Endothelial cell (in vitro differentiated cells): ENCODE results near the gene SIMC1. TPM values are rescaled to one million over a fixed set of nuclear protein-coding genes. Genes with fewer than 3 reads are reported as not detected.
"Not testable (repeated sequence)": the region's sequence is repeated elsewhere in the genome, so short reads cannot be mapped to it uniquely, and the experiment has no call there.

Experiments used
- DNase-seq: peaks from one replicate; pipeline ENCODE4 v3.0.0; 2021; ENCODE audit warnings: low spot score
- H3K27ac Mint-ChIP-seq: one replicate; pipeline ENCODE4 v1.8.0; 2021; ENCODE audit warnings: mixed read lengths, inconsistent platforms; ENCODE audit not compliant: unreplicated experiment
- H3K27me3 Mint-ChIP-seq: one replicate; pipeline ENCODE4 v1.8.0; 2021; ENCODE audit warnings: mild to moderate bottlenecking, moderate library complexity, mixed read lengths, inconsistent platforms; ENCODE audit not compliant: unreplicated experiment
- H3K36me3 Mint-ChIP-seq: one replicate; pipeline ENCODE4 v1.8.0; 2021; ENCODE audit warnings: mild to moderate bottlenecking, low read depth, mixed read lengths, inconsistent platforms; ENCODE audit not compliant: unreplicated experiment
- H3K4me1 Mint-ChIP-seq: one replicate; pipeline ENCODE4 v1.8.0; 2021; ENCODE audit warnings: mild to moderate bottlenecking, mixed read lengths, inconsistent platforms; ENCODE audit not compliant: unreplicated experiment
- H3K4me3 Mint-ChIP-seq: one replicate; pipeline ENCODE4 v1.8.0; 2021; ENCODE audit warnings: mild to moderate bottlenecking, mixed read lengths, inconsistent platforms; ENCODE audit not compliant: unreplicated experiment
- H3K9me3 Mint-ChIP-seq: one replicate; pipeline ENCODE4 v1.8.0; 2021; ENCODE audit warnings: mixed read lengths, inconsistent platforms; ENCODE audit not compliant: unreplicated experiment
- total RNA-seq: library from RNA; stranded (reverse); fragmentation: NEBNext Ultra II Directional; extraction: Animal tissue kit (Norgen Biotek cat#: 25700); gene quantifications from one replicate; pipeline ENCODE4 v1.2.1, GENCODE V29; 2021; ENCODE audit not compliant: unreplicated experiment
- TF ChIP-seq, protein P1 (sequence below): fragments of 200-600 bp; sonication (generic); IDR thresholded peaks from one replicate; pipeline ENCODE4 v1.5.0; 2021; ENCODE audit warnings: antibody characterized with exemption; ENCODE audit not compliant: unreplicated experiment

SIMC1 gene
- total RNA-seq, 1 donor from 2014 or later, result 17.5 TPM

DNA sequence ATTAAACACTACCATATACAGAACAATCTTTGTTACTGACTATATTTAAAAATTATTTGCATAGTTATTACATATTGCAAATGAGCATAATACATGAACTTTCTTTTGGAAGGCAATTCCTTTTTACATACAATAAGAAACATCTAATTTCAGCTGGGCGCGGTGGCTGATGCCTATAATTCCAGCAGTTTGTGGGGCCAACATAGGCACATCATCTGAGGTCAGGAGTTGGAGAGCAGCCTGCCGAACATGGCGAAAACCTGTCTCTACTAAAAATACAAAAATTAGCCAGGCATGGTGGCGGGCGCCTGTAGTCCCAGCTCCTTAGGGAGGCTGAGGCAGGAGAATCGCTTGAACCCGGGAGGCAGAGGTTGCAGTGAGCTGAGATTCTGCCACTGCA, 36.4 kb upstream of the SIMC1 start:
- Mint-ChIP-seq H3K4me1 (peaks cover 7% of the 10 kb centered on the region), H3K4me3 (no peak overlapping the region), H3K27me3 (peaks cover 2% of the 10 kb centered on the region), H3K9me3 (no peaks in the 10 kb centered on the region), H3K27ac (no peak overlapping the region), H3K36me3 (no peaks in the 10 kb centered on the region)
- no peak for DNase-seq
- TF ChIP-seq, protein P1, sequence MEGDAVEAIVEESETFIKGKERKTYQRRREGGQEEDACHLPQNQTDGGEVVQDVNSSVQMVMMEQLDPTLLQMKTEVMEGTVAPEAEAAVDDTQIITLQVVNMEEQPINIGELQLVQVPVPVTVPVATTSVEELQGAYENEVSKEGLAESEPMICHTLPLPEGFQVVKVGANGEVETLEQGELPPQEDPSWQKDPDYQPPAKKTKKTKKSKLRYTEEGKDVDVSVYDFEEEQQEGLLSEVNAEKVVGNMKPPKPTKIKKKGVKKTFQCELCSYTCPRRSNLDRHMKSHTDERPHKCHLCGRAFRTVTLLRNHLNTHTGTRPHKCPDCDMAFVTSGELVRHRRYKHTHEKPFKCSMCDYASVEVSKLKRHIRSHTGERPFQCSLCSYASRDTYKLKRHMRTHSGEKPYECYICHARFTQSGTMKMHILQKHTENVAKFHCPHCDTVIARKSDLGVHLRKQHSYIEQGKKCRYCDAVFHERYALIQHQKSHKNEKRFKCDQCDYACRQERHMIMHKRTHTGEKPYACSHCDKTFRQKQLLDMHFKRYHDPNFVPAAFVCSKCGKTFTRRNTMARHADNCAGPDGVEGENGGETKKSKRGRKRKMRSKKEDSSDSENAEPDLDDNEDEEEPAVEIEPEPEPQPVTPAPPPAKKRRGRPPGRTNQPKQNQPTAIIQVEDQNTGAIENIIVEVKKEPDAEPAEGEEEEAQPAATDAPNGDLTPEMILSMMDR, result no peak

DNA sequence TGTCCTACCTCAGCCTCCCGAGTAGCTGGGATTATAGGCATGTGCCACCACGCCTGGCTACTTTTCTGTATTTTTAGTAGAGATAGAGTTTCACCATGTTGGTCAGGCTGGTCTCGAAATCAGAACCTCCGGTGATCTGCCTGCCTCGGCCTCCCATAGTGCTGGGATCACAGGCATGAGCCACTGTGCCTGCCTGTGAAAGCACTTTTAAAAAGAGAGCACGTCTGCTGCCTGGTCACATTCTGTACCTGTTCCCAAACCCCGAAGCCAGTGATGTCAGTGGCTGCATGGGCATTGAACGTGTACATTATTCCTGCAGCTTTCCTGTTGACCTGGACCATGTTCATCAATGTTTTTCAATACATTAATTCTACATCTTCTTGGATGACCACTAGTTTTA, 35.1 kb upstream of the SIMC1 start:
- TF ChIP-seq, protein P1, result no peak
- no peaks in the 10 kb centered on the region for H3K9me3 Mint-ChIP-seq
- no peak overlapping the region for H3K4me3 Mint-ChIP-seq
- no peak overlapping the region for H3K27ac Mint-ChIP-seq
- no peak for DNase-seq
- peaks cover 2% of the 10 kb centered on the region for H3K27me3 Mint-ChIP-seq
- no peaks in the 10 kb centered on the region for H3K4me1 Mint-ChIP-seq
- H3K36me3 Mint-ChIP-seq, result no peaks in the 10 kb centered on the region

DNA sequence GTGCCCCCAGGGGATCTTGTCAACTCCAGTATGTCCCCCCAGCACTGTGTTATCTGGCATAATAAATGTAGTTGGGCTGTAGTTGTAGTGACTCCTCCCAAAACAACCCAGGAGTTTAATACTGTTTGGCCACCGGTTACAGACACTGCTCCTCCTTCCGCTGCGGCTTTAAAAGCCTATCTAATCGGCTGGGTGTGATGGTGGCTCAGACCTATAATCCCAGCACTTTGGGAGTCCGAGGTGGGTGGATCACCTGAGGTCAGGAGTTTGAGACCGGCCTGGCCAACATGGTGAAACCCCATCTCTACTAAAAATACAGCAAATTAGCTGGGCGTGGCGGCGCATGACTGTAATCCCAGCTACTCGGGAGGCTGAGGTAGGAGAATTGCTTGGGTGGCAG, 34.7 kb upstream of the SIMC1 start:
- not testable (repeated sequence) for H3K4me3 Mint-ChIP-seq, H3K27me3 Mint-ChIP-seq, H3K9me3 Mint-ChIP-seq, H3K36me3 Mint-ChIP-seq, DNase-seq, H3K4me1 Mint-ChIP-seq, H3K27ac Mint-ChIP-seq

DNA sequence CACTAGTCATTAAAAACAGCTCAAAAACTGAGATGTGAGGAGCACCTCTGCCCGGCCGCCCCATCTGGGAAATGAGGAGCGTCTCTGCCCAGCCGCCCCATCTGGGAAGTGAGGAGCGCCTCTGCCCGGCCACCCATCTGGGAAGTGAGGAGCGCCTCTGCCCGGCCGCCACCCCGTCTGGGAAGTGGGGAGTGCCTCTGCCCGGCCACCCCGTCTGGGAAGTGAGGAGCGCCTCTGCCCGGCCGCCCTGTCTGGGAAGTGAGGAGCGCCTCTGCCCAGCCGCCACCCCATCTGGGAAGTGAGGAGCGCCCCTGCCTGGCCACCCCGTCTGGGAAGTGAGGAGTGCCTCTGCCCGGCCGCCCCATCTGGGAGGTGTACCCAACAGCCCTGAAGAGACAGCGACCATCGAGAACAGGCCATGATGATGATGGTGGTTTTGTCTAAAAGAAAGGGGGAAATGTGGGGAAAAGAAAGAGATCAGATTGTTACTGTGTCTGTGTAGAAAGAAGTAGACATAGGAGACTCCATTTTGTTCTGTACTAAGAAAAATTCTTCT, 23.7 kb upstream of the SIMC1 start:
- not testable (repeated sequence) for H3K4me3 Mint-ChIP-seq, H3K27me3 Mint-ChIP-seq, H3K36me3 Mint-ChIP-seq, H3K4me1 Mint-ChIP-seq, H3K27ac Mint-ChIP-seq, DNase-seq, H3K9me3 Mint-ChIP-seq

DNA sequence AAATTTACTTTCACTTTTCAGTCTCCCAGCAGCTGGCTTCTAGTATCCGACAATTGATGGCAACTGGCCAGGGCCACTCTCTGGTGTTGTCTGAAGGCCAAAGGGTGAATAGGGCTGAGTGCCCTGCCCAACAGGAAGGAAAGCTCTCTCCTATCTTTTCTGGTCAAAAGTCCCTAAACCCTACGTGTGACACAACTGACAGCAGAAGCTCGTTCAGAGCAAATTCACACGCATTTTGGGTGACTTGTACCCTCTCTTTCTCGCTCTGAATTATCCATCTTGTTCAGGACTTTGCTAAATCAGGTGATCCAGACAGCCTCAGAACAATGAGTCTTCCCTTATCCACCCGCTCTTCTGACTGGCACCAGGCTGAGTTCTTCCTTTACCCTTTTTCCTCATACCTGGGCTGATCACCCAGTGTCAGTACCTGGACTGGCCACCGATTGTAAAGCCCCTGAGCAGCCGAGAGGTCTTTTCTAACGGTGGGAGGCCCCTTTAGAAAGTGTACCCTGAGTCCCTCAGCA, 21.8 kb upstream of the SIMC1 start:
- H3K4me1 Mint-ChIP-seq, result not testable (repeated sequence)

DNA sequence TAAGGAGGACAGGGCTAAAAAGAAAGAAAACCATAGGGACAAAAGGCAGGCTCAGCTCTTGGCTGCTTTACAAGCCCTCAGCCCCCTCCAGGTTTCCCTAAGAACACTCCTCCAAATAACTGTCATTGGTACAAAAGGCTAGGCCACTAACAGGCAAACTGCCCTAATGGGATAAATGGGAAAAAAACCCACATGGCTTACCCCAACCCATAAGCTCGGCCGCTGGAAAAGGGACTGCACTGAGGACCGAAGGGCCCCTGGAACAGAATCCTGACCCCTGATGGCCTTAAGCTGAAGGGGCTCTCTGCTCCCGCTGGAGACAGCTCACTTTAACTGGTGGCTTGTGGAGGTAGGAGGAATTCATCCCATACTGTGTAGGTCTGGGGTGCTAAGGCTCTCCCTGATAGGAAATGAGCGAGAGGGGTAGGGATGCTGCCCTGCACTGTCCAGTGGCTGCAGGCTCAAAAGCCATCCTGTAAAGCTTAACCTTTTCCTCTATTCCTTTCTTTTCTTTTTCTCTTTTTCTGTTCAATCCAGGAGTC, 21.0 kb upstream of the SIMC1 start:
- H3K27me3 Mint-ChIP-seq, H3K9me3 Mint-ChIP-seq, H3K4me1 Mint-ChIP-seq, DNase-seq, H3K36me3 Mint-ChIP-seq, H3K27ac Mint-ChIP-seq, H3K4me3 Mint-ChIP-seq: not testable (repeated sequence)

More for the DNA sequence above, 21.8 kb upstream of the SIMC1 start:
- not testable (repeated sequence) for DNase-seq, H3K9me3 Mint-ChIP-seq, H3K4me3 Mint-ChIP-seq, H3K36me3 Mint-ChIP-seq, H3K27ac Mint-ChIP-seq, H3K27me3 Mint-ChIP-seq

DNA sequence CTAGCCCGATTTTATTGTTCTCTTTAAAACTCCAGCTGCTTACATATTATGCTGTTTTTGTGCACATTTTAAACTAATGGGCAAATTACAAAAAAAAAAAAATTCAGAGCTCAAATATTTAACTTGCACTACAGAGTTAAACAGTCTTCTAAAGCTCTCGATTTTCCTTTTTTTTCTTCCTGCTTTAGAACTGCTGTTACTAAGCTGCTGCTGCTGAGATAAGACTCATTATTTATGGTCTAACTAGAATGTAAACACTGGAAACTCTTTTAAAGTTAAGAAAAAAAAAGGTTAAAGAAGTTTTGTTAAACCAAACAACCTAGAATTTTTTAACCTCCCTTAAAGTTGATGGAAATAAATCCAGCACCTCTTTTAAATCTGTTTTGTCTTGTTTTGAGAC, 20.5 kb upstream of the SIMC1 start:
- H3K4me3 Mint-ChIP-seq, H3K27me3 Mint-ChIP-seq, H3K27ac Mint-ChIP-seq, DNase-seq, H3K9me3 Mint-ChIP-seq, H3K36me3 Mint-ChIP-seq, H3K4me1 Mint-ChIP-seq: not testable (repeated sequence)

DNA sequence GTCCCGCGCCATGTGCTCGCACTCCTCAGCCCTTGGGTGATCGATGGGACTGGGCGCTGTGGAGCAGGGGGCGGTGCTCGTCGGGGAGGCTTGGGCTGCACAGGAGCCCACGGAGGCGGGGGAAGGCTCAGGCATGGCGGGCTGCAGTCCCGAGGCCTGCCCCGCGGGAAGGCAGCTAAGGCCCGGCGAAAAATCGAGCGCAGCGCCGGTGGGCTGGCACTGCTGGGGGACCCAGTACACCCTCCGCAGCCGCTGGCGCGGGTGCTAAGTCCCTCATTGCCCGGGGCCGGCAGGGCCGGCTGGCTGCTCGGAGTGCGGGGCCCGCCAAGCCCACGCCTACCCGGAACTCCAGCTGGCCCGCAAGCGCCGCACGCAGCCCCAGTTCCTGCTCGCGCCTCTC, 16.2 kb upstream of the SIMC1 start:
- H3K4me1 Mint-ChIP-seq, H3K9me3 Mint-ChIP-seq, DNase-seq, H3K27ac Mint-ChIP-seq, H3K4me3 Mint-ChIP-seq, H3K36me3 Mint-ChIP-seq, H3K27me3 Mint-ChIP-seq: not testable (repeated sequence)

DNA sequence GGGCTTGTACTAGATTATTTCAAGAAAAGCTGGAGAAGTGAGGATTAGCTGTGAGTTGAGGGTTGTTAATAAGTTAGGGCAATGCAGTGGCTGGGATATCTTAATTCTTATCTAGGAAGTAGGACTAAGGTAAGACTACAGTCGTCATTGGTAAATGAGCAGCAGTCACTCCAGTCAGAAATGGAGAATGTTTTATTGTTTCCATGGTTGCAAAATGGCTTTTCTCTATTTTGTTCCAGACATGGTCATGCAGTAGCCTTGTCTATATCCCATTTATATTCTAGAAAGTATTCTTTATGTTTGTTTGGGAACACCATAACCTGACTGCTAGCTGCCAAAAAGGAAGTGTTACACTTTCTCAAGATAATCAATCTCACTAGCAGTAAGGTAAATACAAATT, 9.9 kb upstream of the SIMC1 start:
- not testable (repeated sequence) for H3K27me3 Mint-ChIP-seq, H3K9me3 Mint-ChIP-seq, H3K36me3 Mint-ChIP-seq, H3K27ac Mint-ChIP-seq, H3K4me1 Mint-ChIP-seq, H3K4me3 Mint-ChIP-seq, DNase-seq

DNA sequence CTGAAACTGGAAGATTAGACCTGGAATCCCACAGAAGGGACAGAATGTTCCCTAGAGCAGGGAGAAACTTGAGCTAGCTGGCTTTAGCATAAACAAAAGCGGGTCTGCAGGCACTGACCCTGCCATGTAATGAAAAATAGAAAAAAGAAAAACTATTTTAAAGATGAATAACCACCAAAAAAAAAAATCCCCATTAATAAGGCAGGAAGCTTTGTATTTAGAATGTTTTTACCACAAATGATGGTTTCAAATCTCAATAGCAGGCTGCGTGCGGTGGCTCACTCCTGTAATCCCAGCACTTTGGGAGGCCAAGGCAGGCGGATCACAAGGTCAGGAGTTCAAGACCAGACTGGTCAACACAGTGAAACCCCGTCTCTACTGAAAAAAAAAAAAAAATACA, 5.0 kb upstream of the SIMC1 start:
- H3K4me3 Mint-ChIP-seq, H3K4me1 Mint-ChIP-seq, H3K36me3 Mint-ChIP-seq, DNase-seq, H3K27ac Mint-ChIP-seq, H3K27me3 Mint-ChIP-seq, H3K9me3 Mint-ChIP-seq: not testable (repeated sequence)
